ENCODE measurements around the gene RC3H1. TPM values are rescaled to one million over a fixed set of nuclear protein-coding genes. Genes with fewer than 3 reads are reported as not detected.
A peak's percentile ranks its signal among the peaks of the same experiment; 100 is the strongest.

The RC3H1 gene
- total and polyA plus RNA-seq, 2 experiments from 2014 or later, result 6.8 to 24.5 TPM

DNA sequence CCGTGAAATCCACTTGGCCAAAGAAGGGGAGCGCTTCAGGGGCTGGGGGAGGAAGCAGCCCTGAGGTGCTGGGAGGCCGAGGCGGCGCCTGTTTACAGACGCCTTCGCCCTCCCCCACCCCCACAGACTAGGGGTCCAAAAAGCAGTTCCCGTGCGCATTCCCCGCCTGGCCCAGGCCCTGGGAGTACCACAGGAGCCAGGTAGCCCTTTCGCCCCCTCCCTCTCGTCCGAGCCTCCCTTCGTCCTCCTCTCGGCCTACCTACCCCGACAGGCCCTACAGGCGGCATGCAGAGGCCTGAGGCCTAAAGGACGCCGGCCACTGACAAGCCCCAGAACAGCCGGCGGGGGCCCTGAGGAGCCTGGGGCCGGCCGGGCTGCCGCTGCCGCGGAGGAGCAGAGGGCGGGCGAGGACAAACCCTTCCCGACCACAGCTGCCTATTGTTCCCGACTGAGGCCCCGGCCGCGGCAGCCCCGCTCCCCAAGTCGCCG, 522 bp downstream of the RC3H1 start:
- Mint-ChIP-seq H3K27ac (peak overlapping the region; percentile 90), H3K9me3 (no peaks in the 10 kb centered on the region), H3K36me3 (ENCODE audit: low read depth) (no peaks in the 10 kb centered on the region), H3K27me3 (ENCODE audit: insufficient read depth, low read depth, poor library complexity) (peaks cover 8% of the 10 kb centered on the region), H3K4me3 (peak overlapping the region; percentile 88), H3K4me1 (peaks cover 25% of the 10 kb centered on the region)
- H2AFZ ChIP-seq, result 0 out of 2 replicates have a peak overlapping the region, but pooled peaks have one; percentile 4
- H3K4me2 ChIP-seq, result peak overlapping the region; percentile 83
- peaks cover 49% of the 10 kb centered on the region for H3K79me2 ChIP-seq (replicated peaks; ENCODE audit: insufficient read depth)
- ATAC-seq, result peak; percentile 67
- DNase-seq (ENCODE audit: low spot score), result peak; percentile 80
- H3K36me3 ChIP-seq (ENCODE audit: insufficient read depth), result no peaks in the 10 kb centered on the region
- peaks cover 33% of the 10 kb centered on the region for H3K4me1 ChIP-seq (ENCODE audit: insufficient read depth)
- no peaks in the 10 kb centered on the region for H3F3A ChIP-seq (replicated peaks; ENCODE audit: low read depth)
- TF ChIP-seq EZH2phosphoT487 (IDR thresholded peaks at IDR 0.05; ENCODE audit: unreplicated experiment) (no peak), NANOG (IDR thresholded peaks at IDR 0.05; ENCODE audit: borderline replicate concordance) (no peak), EZH2 (IDR thresholded peaks at IDR 0.05; ENCODE audit: low read depth, unreplicated experiment) (no peak), REST (IDR thresholded peaks at IDR 0.05; ENCODE audit: unreplicated experiment) (no peak), CREB1 (CRISPR knock-in tag; IDR thresholded peaks at IDR 0.05; ENCODE audit: low read depth) (0 out of 2 replicates have a peak, but pooled peaks have one; percentile 18), ZNF331 (CRISPR knock-in tag; IDR thresholded peaks at IDR 0.05; ENCODE audit: low read depth) (no peak), ZNF462 (CRISPR knock-in tag; IDR thresholded peaks at IDR 0.05) (no peak), STAT1 (IDR thresholded peaks at IDR 0.05; ENCODE audit: unreplicated experiment) (no peak)
- H3K9me2 ChIP-seq (ENCODE audit: insufficient read depth), result no peaks in the 10 kb centered on the region
- H4K20me1 ChIP-seq (replicated peaks; ENCODE audit: insufficient read depth), result peaks cover 43% of the 10 kb centered on the region
- H3K4me3 ChIP-seq, result peak overlapping the region; percentile 78
- H3K27me3 ChIP-seq (ENCODE audit: insufficient read depth), result no peaks in the 10 kb centered on the region
- peak overlapping the region; percentile 46 for H3K27ac ChIP-seq (ENCODE audit: low read depth)

Measured in GM23338 (cell line).